Motor neuron (in vitro differentiated cells): ENCODE data around the gene ARHGEF17. TPM values are rescaled to one million over a fixed set of nuclear protein-coding genes. Genes with fewer than 3 reads are reported as not detected.

Experiments
- ATAC-seq, 8 experiments: fragments of 200-7000 bp; cut with Tn5 transposase; replicated peaks in 6 of 8; 2 replicates each; pipeline ENCODE4 v1.8.0; 2021; ENCODE audit warnings: mild to moderate bottlenecking in 8 of 8, moderate library complexity in 8 of 8
- H3K27ac ChIP-seq, 2 donors: fragments of 250-450 bp; sonication (Bioruptor Pico); 2 replicates each; pipeline ENCODE4 v1.9.0; 2021; ENCODE audit warnings: antibody characterized with exemption in 2 of 2, mild to moderate bottlenecking in 2 of 2, moderate library complexity in 1 of 2
- H3K4me1 ChIP-seq, 2 donors: fragments of 250-450 bp; sonication (Bioruptor Pico); replicated peaks in 1 of 2; 2 replicates each; pipeline ENCODE4 v1.6.1; 2021; ENCODE audit warnings: antibody characterized with exemption in 2 of 2, mild to moderate bottlenecking in 2 of 2, moderate library complexity in 1 of 2
- H3K4me3 ChIP-seq, 5 donors: fragments of 250-450 bp; sonication (Bioruptor Pico); 2 replicates each; pipeline ENCODE4 v1.9.0; 2021; ENCODE audit warnings: antibody characterized with exemption in 5 of 5, mild to moderate bottlenecking in 5 of 5, moderate library complexity in 4 of 5
- WGBS, 10 experiments: fragments of 450-650 bp; shearing (Covaris generic); methylation state at CpG; one replicate each; pipeline ENCODE4 v1.0.0; 2022; 5-methylcytosine and 5-hydroxymethylcytosine counted together
- in situ Hi-C, 9 experiments: fragments of 400-800 bp; cut with MboI; loops; one replicate each; pipeline ENCODE4 v1.15.0; 2021; ENCODE audit warnings: low sequenced_read_pairs in 9 of 9, low pct_unique_long_range_greater_than_20kb in 2 of 9; ENCODE audit not compliant: unreplicated experiment in 9 of 9
- total RNA-seq, 8 experiments: library from RNA; unstranded; fragments of 300-600 nt; gene quantifications; 2 replicates each; pipeline versions ENCODE4 v1.2.3 to v1.2.4, GENCODE V29; 2022

The ARHGEF17 gene
- total RNA-seq, 8 experiments from 2014 or later, result 5.0 to 29.0 (median 16.7) TPM

DNA sequence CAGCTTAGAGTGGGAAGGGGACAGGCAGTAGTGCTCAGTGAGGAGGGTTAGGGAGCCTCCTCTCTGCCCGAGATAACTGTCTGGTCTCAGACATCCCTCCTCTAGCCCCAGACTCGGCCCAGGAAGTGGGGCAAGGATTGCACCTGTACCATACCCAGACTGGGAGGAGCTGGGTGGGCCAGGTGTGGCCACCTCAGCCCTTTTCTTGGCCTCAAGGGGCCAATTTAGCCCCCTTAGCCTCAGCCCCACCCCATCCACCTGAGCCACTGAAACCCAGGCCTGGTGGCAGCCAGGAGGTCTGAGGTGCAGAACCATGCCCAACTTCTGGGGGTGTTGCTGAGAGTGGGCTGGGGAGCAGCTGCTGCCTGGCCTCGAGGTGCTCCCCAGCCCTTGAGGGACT lies 74.7 kb downstream of the ARHGEF17 start:
- ATAC-seq, result no peak
- 80 to 90% (median 87%) methylated on average over 2 to 3 of the region's 3 CpGs; no CpG with 5 or more reads in 6 of the 10 experiments for WGBS, 10 experiments
- Histone ChIP-seq H3K4me3 (no peak overlapping the region), H3K27ac (peak overlapping the region in 1 of 2 donors; percentile 67), H3K4me1 (peaks cover 23 to 58% of the 10 kb centered on the region in 2 donors)
- in situ Hi-C loops, result loop anchor here in 1 of 9 experiments (25.0 kb wide), 1 partner anchor 280 kb away; no protein-coding TSS in a partner anchor

GRCh38 chr11:73383249-73384124 lies 75.4 kb downstream of the ARHGEF17 start:
- peak overlapping the region in 1 of 2 donors; percentile 67 for H3K27ac ChIP-seq
- ATAC-seq, result peak; percentile 36 to 82 (median 77)
- 27 to 94% (median 71%) methylated on average over 3 to 4 of the region's 9 CpGs; no CpG with 5 or more reads in 7 of the 10 experiments for WGBS, 10 experiments

DNA sequence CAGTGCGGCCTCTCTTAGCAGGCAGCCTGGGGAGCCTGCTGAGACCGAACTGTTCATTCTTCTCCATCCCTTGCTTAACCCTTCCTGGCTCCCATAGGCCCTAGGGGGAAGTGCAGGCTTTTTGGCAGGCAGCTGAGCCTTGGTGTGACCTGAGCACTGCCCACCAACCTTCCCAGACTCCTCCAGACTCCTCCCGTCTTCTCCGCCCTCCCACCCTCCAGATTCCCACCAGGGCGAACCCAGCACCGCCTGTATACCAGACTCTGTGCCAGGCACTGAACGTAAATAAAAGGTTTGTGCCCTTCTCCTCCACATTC lies 76.0 kb downstream of the ARHGEF17 start:
- Histone ChIP-seq H3K27ac (no peak overlapping the region), H3K4me3 (no peak overlapping the region), H3K4me1 (peaks cover 31 to 63% of the 10 kb centered on the region in 2 donors)
- WGBS, 10 experiments, result 95 to 100% methylated on average over 2 to 4 of the region's 7 CpGs; no CpG with 5 or more reads in 8 of the 10 experiments
- no peak for ATAC-seq
- in situ Hi-C loops, result loop anchor here in 1 of 9 experiments (25.0 kb wide), 1 partner anchor 278 kb away; no protein-coding TSS in a partner anchor

More at GRCh38 chr11:73383249-73384124, 75.4 kb downstream of the ARHGEF17 start:
- in situ Hi-C loops, result loop anchor here in 1 of 9 experiments (25.0 kb wide), 1 partner anchor 279 kb away; no protein-coding TSS in a partner anchor
- Histone ChIP-seq H3K4me3 (no peak overlapping the region), H3K4me1 (peaks cover 29 to 60% of the 10 kb centered on the region in 2 donors)

GRCh38 chr11:73384531-73384871 lies 76.4 kb downstream of the ARHGEF17 start:
- WGBS, 10 experiments, result 55 to 100% (median 89%) methylated on average over 1 to 3 of the region's 4 CpGs; no CpG with 5 or more reads in 6 of the 10 experiments
- in situ Hi-C loops, result loop anchor here in 1 of 9 experiments (25.0 kb wide), 1 partner anchor 278 kb away; no protein-coding TSS in a partner anchor
- no peak for ATAC-seq
- no peak overlapping the region for H3K27ac ChIP-seq
- peaks cover 31 to 63% of the 10 kb centered on the region in 2 donors for H3K4me1 ChIP-seq
- no peak overlapping the region for H3K4me3 ChIP-seq

GRCh38 chr11:73384872-73385689 lies 77.0 kb downstream of the ARHGEF17 start:
- in situ Hi-C loops, result loop anchor here in 1 of 9 experiments (25.0 kb wide), 1 partner anchor 277 kb away; no protein-coding TSS in a partner anchor
- H3K4me3 ChIP-seq, result no peak overlapping the region

GRCh38 chr11:73386016-73386415 lies 77.9 kb downstream of the ARHGEF17 start:
- in situ Hi-C loops, result loop anchor here in 1 of 9 experiments (25.0 kb wide), 1 partner anchor 276 kb away; no protein-coding TSS in a partner anchor
- Histone ChIP-seq H3K4me3 (no peak overlapping the region), H3K27ac (no peak overlapping the region), H3K4me1 (peaks cover 31 to 63% of the 10 kb centered on the region in 2 donors)
- peak; percentile 2 to 26 (median 14) for ATAC-seq
- WGBS, 10 experiments, result 83 to 100% (median 95%) methylated on average over 1 to 5 of the region's 8 CpGs; no CpG with 5 or more reads in 4 of the 10 experiments

More at GRCh38 chr11:73384872-73385689, 77.0 kb downstream of the ARHGEF17 start:
- peak in 1 of 8 experiments; percentile 2 for ATAC-seq
- Histone ChIP-seq H3K4me1 (peaks cover 31 to 63% of the 10 kb centered on the region in 2 donors), H3K27ac (peak overlapping the region in 1 of 2 donors; percentile 48)
- WGBS, 10 experiments, result 40 to 88% (median 68%) methylated on average over 3 to 6 of the region's 21 CpGs; no CpG with 5 or more reads in 5 of the 10 experiments

DNA sequence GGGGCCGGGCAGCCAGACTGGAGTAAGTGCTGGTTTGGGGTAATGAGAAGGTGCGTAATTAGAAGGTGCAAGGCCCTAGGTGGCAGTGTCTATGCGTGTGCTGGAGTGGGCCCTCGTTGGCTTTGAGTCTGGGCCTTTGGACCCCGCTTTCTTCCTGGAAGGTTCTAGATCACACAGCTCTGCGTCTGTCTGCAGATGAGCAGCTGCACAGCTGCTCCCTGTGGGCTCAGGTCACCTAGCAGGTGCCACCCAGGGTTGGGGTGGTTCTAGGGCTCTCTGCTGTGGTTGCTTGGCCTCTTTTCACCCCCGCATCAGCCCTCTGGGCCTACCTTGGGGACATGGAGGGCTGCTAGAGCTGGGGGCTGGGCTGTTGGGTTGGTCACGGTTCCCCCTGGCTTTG lies 78.5 kb downstream of the ARHGEF17 start:
- no peak for ATAC-seq
- Histone ChIP-seq H3K4me1 (peaks cover 31 to 57% of the 10 kb centered on the region in 2 donors), H3K4me3 (no peak overlapping the region), H3K27ac (no peak overlapping the region)
- in situ Hi-C loops, result loop anchor here in 1 of 9 experiments (25.0 kb wide), 1 partner anchor 276 kb away; no protein-coding TSS in a partner anchor
- WGBS, 10 experiments, result 73 to 100% (median 100%) methylated on average over 1 to 5 of the region's 8 CpGs; no CpG with 5 or more reads in 7 of the 10 experiments

- Histone ChIP-seq H3K27ac (no peak overlapping the region), H3K4me1 (peaks cover 31 to 52% of the 10 kb centered on the region in 2 donors), H3K4me3 (no peak overlapping the region)
- in situ Hi-C loops, result loop anchor here in 1 of 9 experiments (25.0 kb wide), 1 partner anchor 275 kb away; no protein-coding TSS in a partner anchor
- ATAC-seq, result peak in 3 of 8 experiments; percentile 8 to 17 (median 15)
- 70 to 80% (median 70%) methylated on average over 1 to 7 of the region's 21 CpGs; no CpG with 5 or more reads in 7 of the 10 experiments for WGBS, 10 experiments
Measured at GRCh38 chr11:73387594-73388264, 79.7 kb downstream of the ARHGEF17 start.

DNA sequence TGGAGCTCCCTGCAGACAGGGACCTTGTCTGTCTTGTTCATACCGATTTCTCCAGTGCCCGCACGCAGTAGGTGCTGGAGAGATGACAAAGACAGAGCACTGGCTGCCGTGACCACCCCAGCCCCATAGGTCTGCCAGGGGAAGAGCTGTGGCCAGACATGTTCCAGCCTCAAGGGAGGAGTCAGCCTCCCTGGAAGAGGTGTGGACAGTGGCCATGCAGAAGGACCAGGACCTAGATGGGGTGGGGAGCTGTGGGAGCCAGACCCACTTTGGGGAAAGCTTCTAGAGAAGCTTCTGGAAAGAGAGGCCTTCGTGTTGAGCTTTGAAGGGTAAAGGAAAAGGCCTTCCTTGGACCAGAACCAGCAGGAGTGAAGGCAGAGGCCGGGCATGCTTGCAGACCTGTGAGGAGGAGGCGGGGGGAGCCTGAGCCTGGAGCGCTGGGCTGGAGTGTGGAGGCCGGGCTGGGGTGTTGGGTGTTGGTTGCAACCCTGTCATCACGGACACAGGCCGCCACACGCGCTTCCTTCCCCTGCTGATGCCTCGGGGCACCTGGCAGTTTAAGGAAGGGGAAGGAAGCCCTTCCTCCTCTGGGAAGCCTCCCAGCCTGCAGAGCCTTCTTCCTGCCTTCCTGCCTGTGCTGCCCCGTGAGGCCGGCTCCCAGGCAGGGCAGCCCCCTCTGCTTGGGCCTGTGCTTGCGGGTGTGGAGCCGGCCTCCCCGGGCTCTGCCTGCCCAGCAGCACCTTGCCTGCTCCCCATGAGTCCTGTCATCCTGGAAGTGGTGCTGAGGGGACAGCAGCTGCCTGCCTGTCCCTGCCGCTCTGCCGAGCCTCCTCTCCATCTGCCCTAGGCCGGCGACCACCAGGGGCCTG lies 80.4 kb downstream of the ARHGEF17 start:
- H3K4me1 ChIP-seq, result peaks cover 23 to 47% of the 10 kb centered on the region in 2 donors
- ATAC-seq, result peak in 6 of 8 experiments; percentile 4 to 39 (median 17)
- WGBS, 10 experiments, result 36 to 96% (median 80%) methylated on average over 1 to 10 of the region's 23 CpGs; no CpG with 5 or more reads in 3 of the 10 experiments
- in situ Hi-C loops, result loop anchor here in 1 of 9 experiments (25.0 kb wide), 1 partner anchor 274 kb away; no protein-coding TSS in a partner anchor
- no peak overlapping the region for H3K27ac ChIP-seq
- H3K4me3 ChIP-seq, result no peak overlapping the region

DNA sequence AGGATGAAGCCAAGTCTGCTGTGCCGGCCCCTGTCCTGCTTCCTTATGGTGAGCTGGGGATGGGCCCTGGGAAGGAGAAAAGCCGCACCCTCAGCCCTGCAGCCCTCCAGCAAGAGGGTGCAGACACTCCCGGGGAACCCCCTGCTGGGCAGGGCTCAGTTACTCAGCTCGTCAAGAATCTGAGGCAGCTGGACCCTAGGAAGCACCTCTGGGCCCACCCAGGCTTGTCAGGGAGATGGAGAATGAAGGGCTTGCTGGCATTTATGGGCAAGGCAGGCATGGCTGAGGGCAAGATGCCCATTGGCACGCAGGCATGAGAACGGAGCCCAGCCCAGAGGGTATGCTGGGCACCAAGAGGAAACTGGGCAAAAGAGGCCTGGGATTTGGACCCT lies 81.1 kb downstream of the ARHGEF17 start:
- in situ Hi-C loops, result loop anchor here in 1 of 9 experiments (25.0 kb wide), 1 partner anchor 273 kb away; no protein-coding TSS in a partner anchor
- 20 to 100% (median 48%) methylated on average over 1 to 5 of the region's 6 CpGs; no CpG with 5 or more reads in 6 of the 10 experiments for WGBS, 10 experiments
- H3K4me3 ChIP-seq, result no peak overlapping the region
- no peak overlapping the region for H3K27ac ChIP-seq
- ATAC-seq, result peak in 3 of 8 experiments; percentile 1 to 26 (median 2)
- peaks cover 17 to 41% of the 10 kb centered on the region in 2 donors for H3K4me1 ChIP-seq

DNA sequence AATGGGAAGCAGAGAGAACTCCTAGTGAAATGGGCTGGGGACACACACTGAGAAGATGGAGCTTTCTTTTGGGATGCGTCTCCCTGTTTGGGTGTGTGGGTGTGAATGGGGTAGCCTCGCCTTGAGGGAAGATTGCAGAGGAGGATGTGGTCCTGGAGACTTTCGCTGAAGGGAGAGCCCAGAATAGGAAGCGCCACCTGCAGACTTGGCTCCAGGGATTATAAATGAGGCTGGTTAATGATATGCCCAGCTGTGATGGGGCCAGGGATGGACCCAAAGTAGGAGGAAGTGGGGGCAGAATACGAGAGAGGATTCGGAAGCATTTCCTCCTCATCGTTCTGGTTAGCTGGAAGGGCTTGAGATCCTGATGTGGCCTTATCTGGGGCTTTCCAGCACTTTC lies 81.8 kb downstream of the ARHGEF17 start:
- Histone ChIP-seq H3K4me1 (peaks cover 17 to 35% of the 10 kb centered on the region in 2 donors), H3K27ac (no peak overlapping the region), H3K4me3 (no peak overlapping the region)
- no peak for ATAC-seq
- WGBS, 10 experiments, result 40 to 80% (median 60%) methylated on average over 1 to 6 of the region's 7 CpGs; no CpG with 5 or more reads in 5 of the 10 experiments
- in situ Hi-C loops, result loop anchor here in 1 of 9 experiments (25.0 kb wide), 1 partner anchor 272 kb away; no protein-coding TSS in a partner anchor
